DOHH2 (cell line): Measurements from ENCODE around the gene FARSA.

Experiments
- CTCF ChIP-seq: fragments of 200-600 bp; sonication (generic); IDR thresholded peaks from one replicate; pipeline ENCODE4 v1.5.1; 2014; ENCODE audit warnings: antibody characterized with exemption, mild to moderate bottlenecking, low read depth, low read length; ENCODE audit not compliant: poor library complexity, severe bottlenecking
- EZH2phosphoT487 ChIP-seq: fragments of 200-600 bp; sonication (generic); IDR thresholded peaks from 2 replicates; pipeline ENCODE4 v1.6.1; 2017; ENCODE audit warnings: borderline replicate concordance, mild to moderate bottlenecking, antibody characterized with exemption, low read length, moderate library complexity, mixed read lengths

GRCh38 chr19:12946092-12946721 is 12.7 kb upstream of the FARSA start:
- TF ChIP-seq CTCF, result no peak
- no peak for TF ChIP-seq EZH2phosphoT487
